ENCODE results near the gene TBC1D7.

TBC1D7 gene

GRCh38 chr6:13278164-13278563, 50.2 kb downstream of the TBC1D7 start:
- H3K9ac ChIP-seq = no peak overlapping the region
- H3K4me1 ChIP-seq = peaks cover 76% of the 10 kb centered on the region
- H3K27ac ChIP-seq = no peak overlapping the region
- peak overlapping the region; percentile 86 for H3K4me2 ChIP-seq
- H4K20me1 ChIP-seq = peaks cover 83% of the 10 kb centered on the region
- peak overlapping the region; percentile 35; the same call in 1 of the 2 replicates for H3K4me3 ChIP-seq
- no peak for TF ChIP-seq Cebpa-rat (IDR thresholded peaks at IDR 0.05)
- peaks cover 14% of the 10 kb centered on the region; the same call in 1 of the 2 replicates for H3K27me3 ChIP-seq
- H3K36me3 ChIP-seq = peaks cover 75% of the 10 kb centered on the region
- no peaks in the 10 kb centered on the region for H3K9me3 ChIP-seq

GRCh38 chr6:13277231-13277630, 51.1 kb downstream of the TBC1D7 start:
- Histone ChIP-seq H3K4me3 (peak overlapping the region; percentile 35; the same call in 1 of the 2 replicates), H3K9ac (peak overlapping the region; percentile 58; the same call in 1 of the 2 replicates), H3K4me1 (peaks cover 74% of the 10 kb centered on the region), H3K4me2 (peak overlapping the region; percentile 86), H3K36me3 (peaks cover 69% of the 10 kb centered on the region), H3K27me3 (peaks cover 21% of the 10 kb centered on the region; the same call in 1 of the 2 replicates), H3K9me3 (no peaks in the 10 kb centered on the region), H4K20me1 (peaks cover 74% of the 10 kb centered on the region), H3K27ac (peak overlapping the region; percentile 40; the same call in 1 of the 2 replicates)
- no peak for TF ChIP-seq Cebpa-rat (IDR thresholded peaks at IDR 0.05)

GRCh38 chr6:13275435-13275989, 52.8 kb downstream of the TBC1D7 start:
- Histone ChIP-seq H3K9ac (peak overlapping the region; percentile 90), H3K4me2 (peak overlapping the region; percentile 86), H3K36me3 (peaks cover 52% of the 10 kb centered on the region), H3K9me3 (no peaks in the 10 kb centered on the region), H3K27ac (peak overlapping the region; percentile 88), H3K27me3 (peaks cover 21% of the 10 kb centered on the region; the same call in 1 of the 2 replicates), H3K4me3 (peak overlapping the region; percentile 78), H4K20me1 (peaks cover 57% of the 10 kb centered on the region), H3K4me1 (peaks cover 74% of the 10 kb centered on the region)
- TF ChIP-seq Cebpa-rat (IDR thresholded peaks at IDR 0.05) = no peak

GRCh38 chr6:13274707-13275434, 53.5 kb downstream of the TBC1D7 start:
- Histone ChIP-seq H3K9me3 (no peaks in the 10 kb centered on the region), H3K4me1 (peaks cover 74% of the 10 kb centered on the region), H3K9ac (peak overlapping the region; percentile 90), H3K27ac (peak overlapping the region; percentile 88), H4K20me1 (peaks cover 51% of the 10 kb centered on the region), H3K4me3 (peak overlapping the region; percentile 78), H3K36me3 (peaks cover 46% of the 10 kb centered on the region), H3K4me2 (peak overlapping the region; percentile 86), H3K27me3 (peaks cover 21% of the 10 kb centered on the region; the same call in 1 of the 2 replicates)
- TF ChIP-seq Cebpa-rat (IDR thresholded peaks at IDR 0.05) = no peak

GRCh38 chr6:13273931-13274706, 54.2 kb downstream of the TBC1D7 start:
- peaks cover 38% of the 10 kb centered on the region for H3K36me3 ChIP-seq
- H3K9me3 ChIP-seq = no peaks in the 10 kb centered on the region
- TF ChIP-seq Cebpa-rat (IDR thresholded peaks at IDR 0.05) = no peak
- H3K9ac ChIP-seq = peak overlapping the region; percentile 90
- H3K4me2 ChIP-seq = peak overlapping the region; percentile 86
- H3K27ac ChIP-seq = peak overlapping the region; percentile 88
- H3K4me1 ChIP-seq = peaks cover 74% of the 10 kb centered on the region
- H4K20me1 ChIP-seq = peaks cover 43% of the 10 kb centered on the region
- H3K4me3 ChIP-seq = peak overlapping the region; percentile 78
- H3K27me3 ChIP-seq = peaks cover 21% of the 10 kb centered on the region; the same call in 1 of the 2 replicates

GRCh38 chr6:13273202-13273930, 55.0 kb downstream of the TBC1D7 start:
- H3K9ac ChIP-seq = peak overlapping the region; percentile 90
- peaks cover 31% of the 10 kb centered on the region for H3K36me3 ChIP-seq
- H3K9me3 ChIP-seq = no peaks in the 10 kb centered on the region
- peaks cover 74% of the 10 kb centered on the region for H3K4me1 ChIP-seq
- H3K4me2 ChIP-seq = peak overlapping the region; percentile 86
- peak overlapping the region; percentile 78 for H3K4me3 ChIP-seq
- TF ChIP-seq Cebpa-rat (IDR thresholded peaks at IDR 0.05) = no peak
- H4K20me1 ChIP-seq = peaks cover 36% of the 10 kb centered on the region
- H3K27me3 ChIP-seq = peaks cover 21% of the 10 kb centered on the region; the same call in 1 of the 2 replicates
- H3K27ac ChIP-seq = peak overlapping the region; percentile 88

- Histone ChIP-seq H3K27me3 (peaks cover 21% of the 10 kb centered on the region; the same call in 1 of the 2 replicates), H4K20me1 (peaks cover 26% of the 10 kb centered on the region), H3K4me2 (peak overlapping the region; percentile 86), H3K9ac (peak overlapping the region; percentile 90), H3K27ac (peak overlapping the region; percentile 88), H3K9me3 (no peaks in the 10 kb centered on the region), H3K4me3 (peak overlapping the region; percentile 78), H3K4me1 (peaks cover 74% of the 10 kb centered on the region), H3K36me3 (peaks cover 21% of the 10 kb centered on the region)
- peak; percentile 62 for TF ChIP-seq Cebpa-rat (IDR thresholded peaks at IDR 0.05)
Observed at GRCh38 chr6:13272131-13273046, 55.9 kb downstream of the TBC1D7 start.

- no peak overlapping the region for H3K9ac ChIP-seq
- no peak overlapping the region for H3K27ac ChIP-seq
- peaks cover 14% of the 10 kb centered on the region; the same call in 1 of the 2 replicates for H3K27me3 ChIP-seq
- H3K4me1 ChIP-seq = peaks cover 66% of the 10 kb centered on the region
- peak overlapping the region; percentile 56 for H3K4me2 ChIP-seq
- H4K20me1 ChIP-seq = no peaks in the 10 kb centered on the region
- no peak overlapping the region for H3K4me3 ChIP-seq
- no peak for TF ChIP-seq Cebpa-rat (IDR thresholded peaks at IDR 0.05)
- H3K9me3 ChIP-seq = no peaks in the 10 kb centered on the region
- H3K36me3 ChIP-seq = no peaks in the 10 kb centered on the region
Observed at GRCh38 chr6:13268913-13269518, 59.3 kb downstream of the TBC1D7 start.
